CD4-positive, alpha-beta T cell (primary cell): Measurements from ENCODE around the gene PCDHA8. TPM values are rescaled to one million over a fixed set of nuclear protein-coding genes. Genes with fewer than 3 reads are reported as not detected.

Experiments used
- ATAC-seq: fragments of 200-7000 bp; cut with Tn5 transposase; one replicate; pipeline ENCODE4 v1.10.0; 2022; ENCODE audit warnings: mild to moderate bottlenecking; ENCODE audit not compliant: poor library complexity
- CTCF ChIA-PET: fragments of 350-600 bp; sonication (Branson Sonifier 250); formaldehyde crosslinking; loops from one replicate; lab custom pipeline; 2021; ENCODE audit warnings: antibody characterized with exemption, inconsistent platforms; lab: Charles Lee
- POLR2A ChIA-PET: fragments of 350-600 bp; sonication (Branson Sonifier 250); formaldehyde crosslinking; loops from one replicate; lab custom pipeline; 2021; ENCODE audit warnings: antibody characterized with exemption, inconsistent platforms; lab: Charles Lee
- DNase-seq, 14 experiments: peaks; one replicate each; pipeline ENCODE4 v3.0.0-alpha.2; 2013 to 2020; ENCODE audit warnings: mixed read lengths in 2 of 14
- H3K27ac ChIP-seq, 2 donors: one replicate each; pipeline versions ENCODE4 v1.5.1 to v1.7.0; 2013; ENCODE audit warnings: low read length in 2 of 2, low read depth in 1 of 2, mild to moderate bottlenecking in 1 of 2
- H3K27me3 ChIP-seq, 2 experiments: 1 replicate in 1 of 2; 2 replicates in 1 of 2; pipeline versions ENCODE4 v1.6.1 to v1.7.0; 2013; ENCODE audit warnings: low read length in 2 of 2, control low read depth in 1 of 2, mild to moderate bottlenecking in 1 of 2, moderate library complexity in 1 of 2; ENCODE audit not compliant: insufficient read depth in 2 of 2, control insufficient read depth in 1 of 2
- H3K36me3 ChIP-seq: one replicate; pipeline ENCODE4 v1.6.1; 2013; ENCODE audit warnings: low read length, control low read depth; ENCODE audit not compliant: insufficient read depth
- H3K4me1 ChIP-seq: one replicate; pipeline ENCODE4 v1.6.1; 2013; ENCODE audit warnings: low read length, control low read depth; ENCODE audit not compliant: insufficient read depth
- H3K4me3 ChIP-seq: one replicate; pipeline ENCODE4 v1.5.1; 2013; ENCODE audit warnings: mild to moderate bottlenecking, low read length, moderate library complexity
- H3K9me3 ChIP-seq, 2 experiments: 1 replicate in 1 of 2; 2 replicates in 1 of 2; pipeline versions ENCODE4 v1.6.1 to v1.7.0; 2013; ENCODE audit warnings: low read length in 2 of 2, mild to moderate bottlenecking in 2 of 2, control low read depth in 1 of 2, moderate library complexity in 1 of 2; ENCODE audit not compliant: control insufficient read depth in 1 of 2, insufficient read depth in 1 of 2
- H3K27ac Mint-ChIP-seq: one replicate; pipeline ENCODE4 v1.8.0; 2020; ENCODE audit warnings: mixed read lengths
- H3K27me3 Mint-ChIP-seq: one replicate; pipeline ENCODE4 v1.8.0; 2021; ENCODE audit warnings: mixed read lengths
- H3K36me3 Mint-ChIP-seq: one replicate; pipeline ENCODE4 v1.8.0; 2021; ENCODE audit warnings: low read depth, mixed read lengths
- H3K4me1 Mint-ChIP-seq: one replicate; pipeline ENCODE4 v1.8.0; 2021; ENCODE audit warnings: low read depth, mixed read lengths
- H3K4me3 Mint-ChIP-seq: one replicate; pipeline ENCODE4 v1.8.0; 2020; ENCODE audit warnings: mild to moderate bottlenecking, mixed read lengths
- H3K9me3 Mint-ChIP-seq: one replicate; pipeline ENCODE4 v1.8.0; 2020; ENCODE audit warnings: mixed read lengths
- CTCF ChIP-seq: fragments of 200-600 bp; IDR thresholded peaks from one replicate; pipeline ENCODE4 v1.8.0; 2022; ENCODE audit warnings: antibody characterized with exemption, mild to moderate bottlenecking
- intact Hi-C, 2 experiments: fragments of 100-400 bp; cut with DNase I in 1 of 2; cut with micrococcal nuclease in 1 of 2; formaldehyde crosslinking; loops; one replicate each; pipeline versions ENCODE4 v1.15.1 to v1.9.0; 2023 to 2025; cut with DNase I, micrococcal nuclease
- total RNA-seq, 174 experiments: library from RNA in 2 of 174; stranded (reverse) in 2 of 174; gene quantifications; one replicate each; pipeline ENCODE4 v1.2.3 and lab custom pipeline; 2021 to 2026

Gene PCDHA8
- total RNA-seq, 2 experiments from 2014 or later = not detected

GRCh38 chr5:140855772-140856674 lies 15.0 kb downstream of the PCDHA8 start, which contains the start of gene PCDHA10:
Gene PCDHA10, plus strand, starts transcription at chr5:140855897. Its CDS starts 152 bp downstream, at chr5:140856049.
- Histone ChIP-seq H3K4me3 (no peak within 1 kb of the TSS), H3K36me3 (no peaks in the 10 kb centered on the region), H3K27me3 (peaks cover 9 to 10% of the 10 kb centered on the region in 2 experiments), H3K4me1 (no peaks in the 10 kb centered on the region), H3K9me3 (peaks cover 16 to 32% of the 10 kb centered on the region in 2 experiments), H3K27ac (no peak within 1 kb of the TSS)
- no peaks in the 10 kb centered on the region for H3K4me1 Mint-ChIP-seq
- POLR2A ChIA-PET = no interaction called here
- ATAC-seq = no peak
- no peak within 1 kb of the TSS for H3K4me3 Mint-ChIP-seq
- peaks cover 6% of the 10 kb centered on the region for H3K36me3 Mint-ChIP-seq
- H3K27ac Mint-ChIP-seq = no peak within 1 kb of the TSS
- peaks cover 12% of the 10 kb centered on the region for H3K9me3 Mint-ChIP-seq
- TF ChIP-seq CTCF = no peak
- peaks cover 47% of the 10 kb centered on the region for H3K27me3 Mint-ChIP-seq
- CTCF ChIA-PET = no interaction called here
- intact Hi-C loops = no loop called here
- DNase-seq = no peak

DNA sequence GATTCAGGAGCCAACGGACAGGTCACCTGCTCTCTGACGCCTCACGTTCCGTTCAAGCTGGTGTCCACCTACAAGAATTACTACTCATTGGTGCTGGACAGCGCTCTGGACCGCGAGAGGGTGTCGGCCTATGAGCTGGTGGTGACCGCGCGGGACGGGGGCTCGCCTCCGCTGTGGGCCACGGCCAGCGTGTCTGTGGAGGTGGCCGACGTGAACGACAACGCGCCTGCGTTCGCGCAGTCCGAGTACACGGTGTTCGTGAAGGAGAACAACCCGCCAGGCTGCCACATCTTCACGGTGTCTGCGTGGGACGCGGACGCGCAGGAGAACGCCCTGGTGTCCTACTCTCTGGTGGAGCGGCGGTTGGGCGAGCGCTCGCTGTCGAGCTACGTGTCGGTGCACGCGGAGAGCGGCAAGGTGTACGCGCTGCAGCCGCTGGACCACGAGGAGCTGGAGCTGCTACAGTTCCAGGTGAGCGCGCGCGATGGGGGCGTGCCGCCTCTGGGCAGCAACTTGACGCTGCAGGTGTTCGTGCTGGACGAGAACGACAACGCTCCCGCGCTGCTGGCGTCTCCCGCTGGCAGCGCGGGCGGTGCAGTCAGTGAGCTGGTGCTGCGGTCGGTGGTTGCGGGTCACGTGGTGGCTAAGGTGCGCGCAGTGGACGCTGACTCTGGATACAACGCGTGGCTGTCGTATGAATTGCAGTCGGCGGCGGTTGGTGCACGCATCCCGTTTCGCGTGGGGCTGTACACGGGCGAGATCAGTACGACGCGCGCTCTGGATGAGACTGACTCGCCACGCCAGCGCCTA lies 16.4 kb downstream of the PCDHA8 start:
- H3K36me3 ChIP-seq = no peaks in the 10 kb centered on the region
- intact Hi-C loops = no loop called here
- peaks cover 15% of the 10 kb centered on the region for H3K9me3 Mint-ChIP-seq
- H3K36me3 Mint-ChIP-seq = peaks cover 6% of the 10 kb centered on the region
- H3K4me3 Mint-ChIP-seq = no peak overlapping the region
- H3K27ac Mint-ChIP-seq = no peak overlapping the region
- ATAC-seq = no peak
- no peaks in the 10 kb centered on the region for H3K4me1 Mint-ChIP-seq
- H3K27me3 ChIP-seq = peaks cover 9 to 11% of the 10 kb centered on the region in 2 experiments
- no peak overlapping the region for H3K27ac ChIP-seq
- peaks cover 57% of the 10 kb centered on the region for H3K27me3 Mint-ChIP-seq
- ChIA-PET CTCF (no interaction called here), POLR2A (no interaction called here)
- no peaks in the 10 kb centered on the region for H3K4me1 ChIP-seq
- H3K4me3 ChIP-seq = no peak overlapping the region
- DNase-seq = no peak
- TF ChIP-seq CTCF = no peak
- peaks cover 29 to 40% of the 10 kb centered on the region in 2 experiments for H3K9me3 ChIP-seq

- CTCF ChIA-PET = no interaction called here
- Histone ChIP-seq H3K36me3 (no peaks in the 10 kb centered on the region), H3K27me3 (peaks cover 9 to 14% of the 10 kb centered on the region in 2 experiments), H3K4me1 (no peaks in the 10 kb centered on the region), H3K4me3 (no peak overlapping the region), H3K9me3 (peaks cover 29 to 42% of the 10 kb centered on the region in 2 experiments), H3K27ac (no peak overlapping the region)
- DNase-seq (no peak), ATAC-seq (no peak)
- Mint-ChIP-seq H3K27me3 (peaks cover 54% of the 10 kb centered on the region), H3K4me1 (no peaks in the 10 kb centered on the region), H3K4me3 (no peak overlapping the region), H3K27ac (no peak overlapping the region), H3K9me3 (peaks cover 15% of the 10 kb centered on the region), H3K36me3 (peaks cover 6% of the 10 kb centered on the region)
- POLR2A ChIA-PET = no interaction called here
- TF ChIP-seq CTCF = no peak
- intact Hi-C loops = no loop called here
Observed at GRCh38 chr5:140857987-140858240, 16.9 kb downstream of the PCDHA8 start.
